SH-SY5Y (cell line): Measurements from ENCODE around the gene PAX5.

Experiments used
- GATA2 ChIP-seq: IDR thresholded peaks from 2 replicates; pipeline ENCODE4 v1.6.1; 2011; ENCODE audit warnings: mild to moderate bottlenecking, low read depth, low read length
- GATA3 ChIP-seq: IDR thresholded peaks from 2 replicates; pipeline ENCODE4 v1.6.1; 2011; ENCODE audit warnings: low read depth, mild to moderate bottlenecking, low read length, moderate library complexity

DNA sequence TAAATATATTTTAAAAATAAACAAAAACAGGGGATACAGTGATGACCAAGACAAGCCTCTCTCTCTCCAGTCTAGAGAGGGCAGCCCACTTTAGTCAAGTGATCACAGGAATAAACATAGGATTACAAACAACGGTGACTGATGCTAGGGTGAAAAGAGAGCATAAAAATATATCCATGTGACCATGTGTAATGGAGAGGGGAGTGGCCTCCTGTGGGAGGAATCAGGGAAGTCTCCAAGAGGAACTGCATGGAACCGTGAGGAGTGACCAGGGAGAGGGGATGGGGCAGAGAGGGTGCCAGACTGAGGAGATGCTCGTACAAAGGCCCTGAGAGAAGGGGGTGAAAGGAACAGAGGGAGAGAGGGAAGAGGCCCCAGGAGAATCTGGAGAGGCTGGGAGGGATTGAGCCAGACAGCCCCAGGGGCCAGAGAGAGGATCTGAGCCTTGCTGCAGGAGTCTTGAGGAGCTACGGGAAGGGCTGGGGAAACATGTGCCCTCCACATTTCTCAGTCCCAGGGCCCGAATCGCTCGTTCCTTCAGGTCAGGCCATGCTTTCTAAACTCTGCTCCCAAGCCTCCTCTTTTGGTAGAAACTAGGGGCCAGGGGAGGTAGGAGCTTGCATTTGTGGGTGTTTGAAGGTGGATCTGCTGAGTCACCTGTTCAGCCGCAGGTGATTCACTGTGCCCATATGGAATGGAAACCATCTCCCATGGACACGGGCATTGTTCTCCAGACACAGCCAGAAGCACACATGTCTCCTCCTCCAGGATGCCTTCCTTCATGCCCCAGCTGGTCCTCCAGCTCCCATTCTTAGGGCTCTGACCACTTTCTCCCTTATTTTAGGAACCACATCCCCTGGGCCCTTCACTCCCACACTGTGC, 63.8 kb downstream of the PAX5 start:
- TF ChIP-seq GATA2 = no peak
- TF ChIP-seq GATA3 = no peak
